ENCODE data around the gene LRRFIP1.
A peak's percentile ranks its signal among the peaks of the same experiment; 100 is the strongest.
"Not testable (repeated sequence)": the region's sequence is repeated elsewhere in the genome, so short reads cannot be mapped to it uniquely, and the experiment has no call there.

The LRRFIP1 gene

GRCh38 chr2:237732070-237732469, 104.7 kb downstream of the LRRFIP1 start:
- DNase-seq, result no peak

GRCh38 chr2:237732790-237733381, 105.5 kb downstream of the LRRFIP1 start:
- no peak for DNase-seq

GRCh38 chr2:237733677-237734300, 106.4 kb downstream of the LRRFIP1 start:
- no peak for DNase-seq

- no peak for DNase-seq
These were observed 107.7 kb downstream of the LRRFIP1 start for GRCh38 chr2:237734905-237735623.

- no peak for DNase-seq
These were observed 108.4 kb downstream of the LRRFIP1 start for GRCh38 chr2:237735798-237736197.

GRCh38 chr2:237736783-237737182, 109.4 kb downstream of the LRRFIP1 start:
- DNase-seq, result no peak

- DNase-seq, result no peak
These were observed 109.9 kb downstream of the LRRFIP1 start for GRCh38 chr2:237737196-237737865.

GRCh38 chr2:237738255-237738654, 110.9 kb downstream of the LRRFIP1 start:
- DNase-seq, result no peak

- DNase-seq, result no peak
These were observed 111.7 kb downstream of the LRRFIP1 start for GRCh38 chr2:237739101-237739500.

- DNase-seq, result no peak
These were observed 114.8 kb downstream of the LRRFIP1 start for GRCh38 chr2:237742191-237742590.

- DNase-seq, result no peak
These were observed 115.2 kb downstream of the LRRFIP1 start for GRCh38 chr2:237742614-237743013.

GRCh38 chr2:237743024-237743423, 115.6 kb downstream of the LRRFIP1 start:
- no peak for DNase-seq

GRCh38 chr2:237743561-237744269, 116.3 kb downstream of the LRRFIP1 start:
- DNase-seq, result peak; percentile 27

- no peak for DNase-seq
These were observed 116.9 kb downstream of the LRRFIP1 start for GRCh38 chr2:237744270-237744612.

- peak; percentile 74 for DNase-seq
These were observed 117.3 kb downstream of the LRRFIP1 start for GRCh38 chr2:237744613-237745249.

- no peak for DNase-seq
These were observed 117.8 kb downstream of the LRRFIP1 start for GRCh38 chr2:237745250-237745613.

- DNase-seq, result no peak
These were observed 119.1 kb downstream of the LRRFIP1 start for GRCh38 chr2:237746302-237747080.

- no peak for DNase-seq
These were observed 119.8 kb downstream of the LRRFIP1 start for GRCh38 chr2:237747189-237747588.

GRCh38 chr2:237749002-237749401, 121.6 kb downstream of the LRRFIP1 start:
- no peak for DNase-seq

GRCh38 chr2:237749961-237750360, 122.6 kb downstream of the LRRFIP1 start:
- DNase-seq, result no peak

GRCh38 chr2:237750441-237750840, 123.1 kb downstream of the LRRFIP1 start:
- DNase-seq, result not testable (repeated sequence)

GRCh38 chr2:237752761-237753165, 125.4 kb downstream of the LRRFIP1 start:
- DNase-seq, result peak; percentile 41
